OCI-LY3 (cell line): ENCODE measurements around the gene RPL18A.
A peak's percentile ranks its signal among the peaks of the same experiment; 100 is the strongest.
"Not testable (repeated sequence)": the region's sequence is repeated elsewhere in the genome, so short reads cannot be mapped to it uniquely, and the experiment has no call there.

Experiments
- H2AFZ ChIP-seq: fragments of 200-600, 300-600 bp; shearing (Covaris generic); 2 replicates; pipeline ENCODE4 v1.6.0; 2014; ENCODE audit warnings: antibody characterized with exemption, low read depth, low read length
- H3K27ac ChIP-seq: fragments of 200-600, 300-600 bp; sonication (generic); 2 replicates; pipeline ENCODE4 v1.5.1; 2014; ENCODE audit warnings: mild to moderate bottlenecking, low read length, moderate library complexity, mixed read lengths
- H3K27me3 ChIP-seq: fragments of 200-600, 300-600 bp; sonication (generic); 2 replicates; pipeline ENCODE4 v1.6.1; 2014; ENCODE audit warnings: low read depth, low read length, mixed read lengths
- H3K36me3 ChIP-seq: fragments of 200-600, 300-600 bp; sonication (generic); replicated peaks from 2 replicates; pipeline ENCODE3; 2014; ENCODE audit warnings: low read depth, low read length, mixed read lengths
- H3K4me1 ChIP-seq: fragments of 300-600, 200-600 bp; sonication (generic); 2 replicates; pipeline ENCODE4 v1.6.1; 2014; ENCODE audit warnings: low read length, mixed read lengths
- H3K4me2 ChIP-seq: fragments of 200-600, 300-600 bp; sonication (generic); 2 replicates; pipeline ENCODE4 v1.6.1; 2014; ENCODE audit warnings: low read length, mixed read lengths
- H3K4me3 ChIP-seq: fragments of 300-600, 200-600 bp; sonication (generic); 2 replicates; pipeline ENCODE4 v1.5.1; 2014; ENCODE audit warnings: antibody characterized with exemption, mild to moderate bottlenecking, low read length, moderate library complexity
- H3K79me2 ChIP-seq: fragments of 300-600, 200-600 bp; shearing (Covaris generic); 2 replicates; pipeline ENCODE4 v1.6.1; 2014; ENCODE audit warnings: mild to moderate bottlenecking, low read length, mixed read lengths
- H3K9ac ChIP-seq: fragments of 300-600, 200-600 bp; shearing (Covaris generic); 2 replicates; pipeline ENCODE4 v1.6.0; 2014; ENCODE audit warnings: mild to moderate bottlenecking, low read length, moderate library complexity
- H3K9me3 ChIP-seq: fragments of 200-600, 300-600 bp; shearing (Covaris generic); 2 replicates; pipeline ENCODE4 v1.6.1; 2014; ENCODE audit warnings: low read length, mixed read lengths; ENCODE audit not compliant: insufficient read depth
- H4K20me1 ChIP-seq: fragments of 200-600, 300-600 bp; sonication (generic); 2 replicates; pipeline ENCODE4 v1.6.1; 2016; ENCODE audit warnings: low read length, mixed read lengths; ENCODE audit not compliant: insufficient read depth
- CTCF ChIP-seq: fragments of 200-600, 300-600 bp; sonication (generic); IDR thresholded peaks from 2 replicates; pipeline ENCODE4 v1.5.1; 2014; ENCODE audit warnings: antibody characterized with exemption, low read length, low read depth
- EZH2phosphoT487 ChIP-seq: fragments of 200-600 bp; shearing (Covaris generic); IDR thresholded peaks from 2 replicates; pipeline ENCODE4 v1.6.1; 2018; ENCODE audit warnings: antibody characterized with exemption, mixed run types, low read depth

RPL18A gene

GRCh38 chr19:17886515-17886914 lies 26.8 kb downstream of the RPL18A start:
- Histone ChIP-seq H3K27ac (peak overlapping the region; percentile 38), H3K9me3 (no peaks in the 10 kb centered on the region), H3K9ac (no peak overlapping the region), H3K4me3 (no peak overlapping the region), H3K27me3 (peaks cover 20% of the 10 kb centered on the region), H3K36me3 (no peaks in the 10 kb centered on the region), H2AFZ (no peak overlapping the region), H4K20me1 (no peaks in the 10 kb centered on the region), H3K4me1 (peaks cover 43% of the 10 kb centered on the region), H3K4me2 (peak overlapping the region; percentile 60), H3K79me2 (no peaks in the 10 kb centered on the region)
- no peak for TF ChIP-seq CTCF
- TF ChIP-seq EZH2phosphoT487: no peak

GRCh38 chr19:17887221-17887620 lies 27.5 kb downstream of the RPL18A start:
- peak overlapping the region; percentile 60 for H3K4me2 ChIP-seq
- not testable (repeated sequence) for H3K9me3 ChIP-seq, H3K4me3 ChIP-seq, H3K27ac ChIP-seq, H3K9ac ChIP-seq, H2AFZ ChIP-seq, H3K36me3 ChIP-seq, H3K79me2 ChIP-seq, H4K20me1 ChIP-seq
- H3K27me3 ChIP-seq: peaks cover 18% of the 10 kb centered on the region
- peaks cover 43% of the 10 kb centered on the region for H3K4me1 ChIP-seq

GRCh38 chr19:17888260-17888659 lies 28.6 kb downstream of the RPL18A start:
- Histone ChIP-seq H2AFZ (no peak overlapping the region), H3K79me2 (no peaks in the 10 kb centered on the region), H3K9ac (no peak overlapping the region), H4K20me1 (no peaks in the 10 kb centered on the region), H3K4me3 (no peak overlapping the region), H3K4me2 (no peak overlapping the region), H3K9me3 (no peaks in the 10 kb centered on the region), H3K27me3 (peaks cover 18% of the 10 kb centered on the region), H3K36me3 (no peaks in the 10 kb centered on the region), H3K27ac (no peak overlapping the region), H3K4me1 (peaks cover 49% of the 10 kb centered on the region)
- TF ChIP-seq CTCF (no peak), EZH2phosphoT487 (no peak)

GRCh38 chr19:17889609-17890214 lies 30.0 kb downstream of the RPL18A start:
- H3K4me1 ChIP-seq: peaks cover 39% of the 10 kb centered on the region
- no peak overlapping the region for H3K4me3 ChIP-seq
- no peak overlapping the region for H2AFZ ChIP-seq
- H3K79me2 ChIP-seq: no peaks in the 10 kb centered on the region
- TF ChIP-seq CTCF (no peak), EZH2phosphoT487 (no peak)
- H3K4me2 ChIP-seq: no peak overlapping the region
- no peaks in the 10 kb centered on the region for H3K9me3 ChIP-seq
- no peaks in the 10 kb centered on the region for H4K20me1 ChIP-seq
- H3K9ac ChIP-seq: no peak overlapping the region
- no peak overlapping the region for H3K27ac ChIP-seq
- no peaks in the 10 kb centered on the region for H3K36me3 ChIP-seq
- peaks cover 18% of the 10 kb centered on the region for H3K27me3 ChIP-seq

- no peaks in the 10 kb centered on the region for H3K9me3 ChIP-seq
- no peak for TF ChIP-seq CTCF
- TF ChIP-seq EZH2phosphoT487: no peak
- H4K20me1 ChIP-seq: no peaks in the 10 kb centered on the region
- no peak overlapping the region for H3K4me2 ChIP-seq
- no peak overlapping the region for H3K27ac ChIP-seq
- H3K4me3 ChIP-seq: no peak overlapping the region
- no peak overlapping the region for H3K9ac ChIP-seq
- H2AFZ ChIP-seq: no peak overlapping the region
- H3K36me3 ChIP-seq: no peaks in the 10 kb centered on the region
- H3K27me3 ChIP-seq: peaks cover 14% of the 10 kb centered on the region
- H3K79me2 ChIP-seq: no peaks in the 10 kb centered on the region
- H3K4me1 ChIP-seq: peaks cover 6% of the 10 kb centered on the region; the same call in 1 of the 2 replicates
Observed at GRCh38 chr19:17893766-17894165, 34.1 kb downstream of the RPL18A start.
